ENCODE measurements around the gene UBE2H. TPM values are rescaled to one million over a fixed set of nuclear protein-coding genes. Genes with fewer than 3 reads are reported as not detected.
"Not testable (repeated sequence)": the region's sequence is repeated elsewhere in the genome, so short reads cannot be mapped to it uniquely, and the experiment has no call there.

UBE2H gene
- total RNA-seq, 1 donor from 2014 or later = 228 TPM

DNA sequence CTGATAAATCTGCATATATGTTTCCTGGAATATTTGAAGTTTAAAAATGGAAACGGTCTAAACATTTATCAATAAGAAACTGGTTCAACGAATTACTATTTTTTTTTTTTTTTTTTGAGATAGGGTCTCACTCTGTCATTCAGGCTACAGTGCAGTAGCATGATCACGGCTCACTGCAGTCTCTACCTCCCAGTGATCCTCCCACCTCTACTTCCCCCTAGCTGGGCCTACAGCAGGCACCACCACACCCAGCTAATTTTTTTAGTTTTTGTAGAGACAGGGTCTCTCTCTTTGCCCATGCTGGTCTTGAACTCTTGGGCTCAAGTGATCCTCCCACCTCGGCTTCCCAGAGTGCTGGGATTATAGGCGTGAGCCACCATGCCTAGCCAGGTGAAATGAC is 68.3 kb downstream of the UBE2H start:
- intact Hi-C loops (cut with DNase I) = no loop called here
- no peak for DNase-seq (ENCODE audit: low spot score)

DNA sequence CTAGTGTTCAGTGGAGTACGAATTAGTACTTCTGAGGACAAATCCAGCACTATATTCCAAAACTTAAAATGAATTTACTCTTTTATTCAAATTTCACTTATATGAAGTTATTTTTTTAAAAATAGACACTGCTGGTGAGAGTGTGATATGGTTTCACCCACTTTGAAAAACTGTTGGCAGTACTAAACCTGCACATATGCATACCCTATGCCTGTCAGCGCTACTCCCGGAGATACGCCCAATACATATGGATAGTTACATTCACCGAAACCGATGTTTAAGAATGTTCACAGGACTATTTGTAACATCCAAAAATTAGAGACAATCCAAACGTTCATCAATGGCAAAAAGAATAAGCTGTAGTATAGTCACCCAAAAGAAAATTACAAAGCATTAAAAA is 69.6 kb downstream of the UBE2H start:
- intact Hi-C loops (cut with DNase I) = no loop called here

DNA sequence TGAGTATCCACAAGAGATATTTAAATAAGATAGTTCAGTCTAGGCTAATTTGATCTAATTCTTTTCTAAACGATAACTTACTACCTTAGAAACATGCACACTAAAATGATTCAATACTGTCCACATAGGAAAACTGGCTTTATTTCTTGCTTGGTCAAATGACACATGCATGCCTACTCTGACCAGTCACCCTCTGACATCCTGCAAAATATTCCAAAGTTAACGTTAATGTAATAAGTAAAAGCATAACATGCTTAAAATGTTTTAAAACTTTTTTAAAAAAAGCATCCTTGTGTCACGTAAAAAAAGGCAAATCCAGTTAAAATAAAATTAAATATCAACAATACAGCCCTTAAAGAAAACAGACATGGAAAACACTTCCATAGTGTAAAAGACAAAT is 70.2 kb downstream of the UBE2H start:
- DNase-seq (ENCODE audit: low spot score) = no peak
- intact Hi-C loops (cut with DNase I) = no loop called here

More for the DNA sequence above, 69.6 kb downstream of the UBE2H start:
- no peak for DNase-seq (ENCODE audit: low spot score)

DNA sequence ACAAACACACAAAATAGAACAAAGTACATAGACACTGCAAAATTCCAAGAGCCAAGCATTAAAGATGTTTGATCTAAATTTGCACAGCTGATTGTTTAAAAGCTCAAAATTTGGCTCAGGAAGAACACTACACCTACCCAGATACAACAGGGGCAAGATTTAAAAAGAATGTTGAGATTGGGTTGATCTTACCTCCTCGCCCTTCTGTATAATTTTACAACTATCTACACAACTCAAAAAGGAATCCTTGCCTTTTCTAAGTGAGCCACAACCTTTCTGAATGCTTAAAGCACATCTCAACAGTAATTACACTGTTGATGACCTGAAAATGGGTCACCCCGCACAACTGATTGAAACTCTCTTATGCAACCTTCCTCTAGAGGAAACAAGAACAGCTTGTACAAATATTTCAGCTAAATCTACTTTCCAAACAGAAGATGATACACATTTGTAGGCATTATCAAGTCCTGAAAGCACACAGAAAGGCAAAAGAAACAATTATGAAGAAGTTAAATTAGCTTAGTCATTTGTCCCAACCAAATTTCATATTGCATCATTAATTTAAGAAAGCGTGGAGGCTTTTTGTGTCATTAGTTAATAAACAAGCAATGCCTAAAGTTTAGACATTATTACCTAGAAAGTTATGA is 75.5 kb downstream of the UBE2H start:
- no peak for DNase-seq (ENCODE audit: low spot score)
- intact Hi-C loops (cut with DNase I) = no loop called here

DNA sequence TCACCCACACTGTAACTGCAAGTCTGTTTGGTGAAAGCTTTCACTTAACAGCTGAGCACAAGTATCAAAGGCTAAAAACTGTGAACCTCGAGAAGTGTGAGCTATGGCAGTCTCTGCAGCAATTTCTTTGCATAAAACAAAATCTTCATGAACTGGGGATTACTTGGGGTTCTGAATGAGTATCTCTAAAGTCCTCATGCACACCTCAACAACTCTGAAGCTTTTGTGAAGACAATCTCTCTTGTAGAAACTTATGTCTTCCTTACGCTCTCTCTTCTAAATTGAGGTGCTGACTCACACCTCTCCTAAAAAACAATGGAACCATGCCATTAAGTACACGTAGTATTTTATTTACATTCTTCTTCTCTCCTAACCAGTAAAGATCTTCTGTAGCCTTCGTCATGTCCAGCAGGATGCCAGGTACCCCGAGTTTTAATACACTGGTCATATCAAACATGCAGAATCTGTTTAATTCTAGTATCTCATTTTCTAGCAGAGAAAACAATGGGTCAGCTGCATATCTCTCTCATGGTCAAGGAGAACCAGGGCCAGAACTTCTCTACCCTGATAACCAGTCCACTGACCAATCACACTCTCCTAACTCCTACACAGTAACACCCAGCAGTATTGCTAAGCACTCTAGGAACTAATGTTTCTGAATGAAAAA is 76.9 kb downstream of the UBE2H start:
- intact Hi-C loops (cut with DNase I) = no loop called here
- no peak for DNase-seq (ENCODE audit: low spot score)

DNA sequence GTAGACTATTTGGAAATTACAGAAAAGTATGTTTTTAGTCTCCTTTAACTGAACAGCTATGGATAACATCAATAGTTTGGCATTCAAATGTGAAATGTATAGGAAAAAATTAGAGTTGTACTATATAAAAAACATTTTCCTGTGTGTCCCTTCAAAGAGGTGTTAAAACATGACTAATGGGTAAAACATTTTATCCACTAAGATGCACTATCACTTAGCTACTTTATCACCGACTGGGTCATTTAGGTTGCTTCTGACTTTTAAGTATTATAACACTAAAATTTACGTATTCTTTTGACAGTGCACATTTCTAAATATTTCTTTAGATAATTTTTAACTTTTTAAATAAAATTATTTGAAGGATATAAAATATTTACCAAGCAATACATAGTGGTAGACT is 77.6 kb downstream of the UBE2H start:
- intact Hi-C loops (cut with DNase I) = no loop called here
- DNase-seq (ENCODE audit: low spot score) = no peak

DNA sequence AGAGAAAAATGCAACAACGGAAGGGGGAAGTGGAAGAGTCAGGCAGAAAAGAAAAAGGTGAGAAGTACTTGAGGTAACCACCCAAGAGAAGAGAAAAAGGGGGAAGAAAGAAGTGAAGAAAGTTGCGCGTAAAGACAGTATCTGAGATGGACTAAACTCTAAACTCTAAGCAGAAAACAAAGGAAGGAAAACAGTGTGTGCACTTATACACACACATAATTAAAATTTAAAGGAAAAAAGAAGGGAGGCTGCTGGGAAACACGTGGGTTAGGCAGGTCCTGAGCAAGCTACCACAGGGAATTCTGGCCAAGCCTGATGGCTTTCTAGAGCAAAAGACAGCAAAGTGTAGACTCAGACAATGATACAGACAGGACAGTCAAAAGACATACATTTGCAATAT is 78.0 kb downstream of the UBE2H start:
- no peak for DNase-seq (ENCODE audit: low spot score)
- intact Hi-C loops (cut with DNase I) = no loop called here

DNA sequence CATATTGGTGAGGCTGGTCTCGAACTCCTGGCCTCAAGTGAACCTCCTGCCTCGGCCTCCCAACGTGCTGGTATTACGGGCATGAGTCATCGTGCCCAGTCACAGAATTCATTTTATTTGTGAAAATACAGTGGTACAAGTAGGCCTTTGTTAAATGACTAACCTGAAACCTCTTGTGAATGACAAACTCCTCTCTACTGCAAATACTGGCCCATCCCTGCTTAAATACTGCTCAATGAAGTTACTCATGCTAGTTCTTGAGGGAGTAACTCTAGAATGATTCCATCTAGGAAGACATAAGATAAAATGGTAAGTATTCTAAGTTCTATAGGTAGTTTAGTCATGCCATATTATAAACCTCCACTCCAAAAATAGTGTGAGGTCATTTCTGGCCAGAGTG is 80.7 kb downstream of the UBE2H start:
- no peak for DNase-seq (ENCODE audit: low spot score)
- intact Hi-C loops (cut with DNase I) = no loop called here

DNA sequence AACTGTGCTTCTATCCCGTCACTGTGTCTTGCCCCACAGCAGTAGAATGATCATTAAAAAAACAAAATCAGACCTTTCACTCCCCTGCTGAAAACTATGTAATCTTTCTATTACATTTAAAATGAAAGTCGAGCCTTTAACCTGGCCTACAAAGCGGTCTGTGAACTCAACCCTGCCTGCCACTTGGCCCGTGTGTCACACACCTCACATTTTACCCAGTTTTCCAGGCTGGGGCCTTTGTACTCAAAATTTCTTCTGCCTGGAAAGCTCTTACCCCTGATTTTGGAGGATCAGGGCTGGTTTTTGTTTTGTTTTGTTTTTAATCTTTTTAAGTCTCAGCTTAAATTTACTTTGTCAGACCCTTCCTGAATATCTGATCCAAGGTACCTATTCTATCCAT is 82.1 kb downstream of the UBE2H start:
- no peak for DNase-seq (ENCODE audit: low spot score)
- intact Hi-C loops (cut with DNase I) = no loop called here

DNA sequence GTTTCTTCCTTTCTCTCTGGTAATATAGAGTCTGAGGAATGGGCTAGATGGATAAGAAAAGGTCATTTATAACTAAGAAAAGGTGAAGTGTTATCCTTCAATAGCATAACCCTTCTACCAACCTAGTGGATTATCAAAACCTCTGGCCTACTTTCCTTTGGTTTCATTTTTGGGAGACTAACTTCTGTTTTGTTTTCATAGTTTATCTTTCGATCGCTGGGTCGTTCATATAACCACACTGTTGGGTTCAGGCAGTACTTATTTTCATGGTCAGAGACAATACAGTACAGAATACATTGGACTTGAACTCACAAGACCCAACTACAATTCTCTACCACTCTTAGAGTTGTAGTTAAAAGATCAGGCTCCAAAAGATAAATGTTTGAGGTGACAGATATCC is 86.5 kb downstream of the UBE2H start:
- intact Hi-C loops (cut with DNase I) = no loop called here
- DNase-seq (ENCODE audit: low spot score) = no peak

DNA sequence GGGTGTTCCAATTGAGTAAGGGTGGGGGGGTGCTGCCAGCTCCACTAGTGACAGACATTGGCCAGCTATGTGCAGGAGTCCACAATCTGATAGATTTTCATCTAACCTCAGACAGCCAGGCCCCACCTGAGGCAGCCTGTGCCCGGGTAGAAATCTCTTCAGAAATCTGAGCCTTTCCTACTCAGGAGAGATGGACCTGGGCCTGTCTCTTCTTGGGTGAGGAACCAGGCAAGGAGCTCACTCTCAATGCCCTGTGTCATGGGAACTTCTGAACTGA is 86.9 kb downstream of the UBE2H start:
- intact Hi-C loops (cut with DNase I) = no loop called here
- no peak for DNase-seq (ENCODE audit: low spot score)

DNA sequence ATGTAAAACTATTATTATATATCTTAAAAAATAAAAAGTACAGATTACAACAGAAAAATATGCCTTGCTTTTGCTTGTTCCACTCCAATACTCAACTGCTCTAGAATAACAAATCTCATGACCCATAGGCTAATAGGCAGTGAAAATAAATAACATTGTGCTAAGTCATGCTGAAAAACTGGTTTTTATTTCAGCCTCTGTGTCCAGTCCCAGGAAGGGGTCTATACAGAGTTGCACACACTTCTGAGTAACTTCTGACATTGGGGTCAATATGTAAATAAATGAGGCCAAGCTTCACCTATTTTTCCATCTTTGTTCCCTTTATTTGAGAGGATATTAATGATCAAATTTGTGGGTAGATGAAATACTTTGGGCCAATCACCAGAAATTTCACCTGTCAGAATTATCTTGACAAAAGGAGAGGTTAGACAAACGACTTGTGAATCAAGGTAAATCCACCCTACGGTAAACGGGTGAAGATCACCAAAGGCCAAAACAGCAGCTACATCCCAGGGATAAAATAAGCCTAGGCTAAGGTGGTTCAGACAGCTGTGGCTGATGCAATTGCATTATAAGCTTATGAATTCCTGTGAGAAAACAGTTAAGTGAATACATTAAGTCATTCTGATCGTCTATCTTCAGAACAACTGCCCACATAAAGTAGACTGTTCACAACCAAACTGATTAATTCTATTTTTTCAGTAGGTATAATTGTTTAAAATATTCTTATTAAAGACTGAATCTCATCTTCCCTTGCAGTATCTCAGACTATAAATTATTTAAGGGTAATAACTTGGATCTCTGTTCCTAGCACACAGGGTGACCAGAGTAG is 87.5 kb downstream of the UBE2H start:
- DNase-seq (ENCODE audit: low spot score) = no peak
- intact Hi-C loops (cut with DNase I) = no loop called here

DNA sequence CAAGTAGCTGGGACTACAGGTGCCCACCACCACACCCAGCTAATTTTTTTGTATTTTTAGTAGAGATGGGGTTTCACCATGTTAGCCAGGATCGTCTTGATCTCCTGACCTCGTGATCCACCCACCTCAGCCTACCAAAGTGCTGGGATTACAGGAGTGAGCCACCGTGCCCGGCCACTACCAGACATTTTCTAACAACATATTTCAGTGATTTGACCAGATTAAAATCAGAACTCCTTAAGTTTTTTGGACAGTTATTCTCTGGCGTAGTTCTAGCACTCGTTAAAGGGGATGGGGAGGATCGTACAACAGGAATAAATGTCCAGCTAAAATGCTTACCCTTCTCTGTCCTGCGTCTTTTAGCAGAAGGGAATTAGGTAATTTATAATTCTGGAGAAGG is 88.1 kb downstream of the UBE2H start:
- DNase-seq (ENCODE audit: low spot score); intact Hi-C loops (cut with DNase I): not testable (repeated sequence)

DNA sequence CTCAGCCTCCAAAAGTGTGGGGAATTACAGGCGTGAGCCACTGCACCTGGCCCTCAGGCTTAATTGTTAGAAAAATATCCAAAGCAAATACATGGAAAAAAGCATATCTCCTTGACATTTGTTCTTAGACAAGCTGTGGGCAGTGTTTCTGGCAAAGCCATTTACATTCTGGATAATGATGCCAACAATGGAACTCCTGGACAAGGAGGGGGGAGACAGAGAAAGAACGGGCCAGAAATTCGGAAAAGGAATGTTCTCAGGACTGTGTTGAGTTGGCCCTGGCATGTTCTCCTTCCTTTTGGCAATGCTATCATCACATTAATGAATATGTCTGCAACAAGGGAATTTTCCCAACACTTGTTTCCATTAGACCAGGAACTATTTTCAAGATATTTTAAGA is 88.7 kb downstream of the UBE2H start:
- no peak for DNase-seq (ENCODE audit: low spot score)
- intact Hi-C loops (cut with DNase I) = no loop called here

DNA sequence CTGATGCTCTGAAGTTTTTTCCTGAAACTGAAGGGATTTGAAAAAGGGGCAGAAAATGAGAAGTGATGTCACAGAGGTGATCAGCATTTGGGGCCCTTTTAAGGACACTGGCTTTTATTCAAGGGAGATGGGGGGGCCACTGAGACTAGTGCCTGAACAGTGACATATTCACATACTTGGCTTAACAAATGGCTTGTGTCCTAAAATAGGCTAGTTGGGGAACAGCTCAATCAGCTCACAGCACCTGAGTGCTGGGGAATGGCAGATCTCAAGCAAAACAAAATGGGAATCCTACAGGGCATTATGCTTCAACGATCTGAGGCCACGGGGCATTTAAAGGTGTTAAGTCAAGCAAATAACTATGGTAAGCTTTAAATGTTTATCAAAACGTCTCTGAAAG is 90.1 kb downstream of the UBE2H start:
- no peak for DNase-seq (ENCODE audit: low spot score)
- intact Hi-C loops (cut with DNase I) = loop anchor here (2.0 kb wide), 2 partner anchors 32 to 88 kb away; no protein-coding TSS in a partner anchor

DNA sequence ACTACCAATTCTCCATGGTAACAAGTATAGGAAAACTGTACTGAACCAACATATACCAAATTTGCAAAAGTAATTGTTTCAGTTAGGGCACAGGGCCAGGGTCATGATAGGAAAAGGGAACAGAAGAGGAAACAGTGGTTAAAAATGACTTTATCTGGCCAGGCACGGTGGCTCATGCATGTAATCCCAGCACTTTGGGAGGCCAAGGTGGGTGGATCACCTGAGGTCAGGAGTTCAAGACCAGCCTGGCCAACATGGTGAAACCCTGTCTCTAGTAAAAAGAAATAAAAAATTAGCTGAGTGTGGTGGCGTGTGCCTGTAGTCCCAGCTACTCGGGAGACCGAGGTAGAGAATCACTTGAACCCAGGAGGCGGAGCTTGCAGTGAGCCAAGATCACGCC is 92.0 kb downstream of the UBE2H start:
- DNase-seq (ENCODE audit: low spot score); intact Hi-C loops (cut with DNase I): not testable (repeated sequence)

DNA sequence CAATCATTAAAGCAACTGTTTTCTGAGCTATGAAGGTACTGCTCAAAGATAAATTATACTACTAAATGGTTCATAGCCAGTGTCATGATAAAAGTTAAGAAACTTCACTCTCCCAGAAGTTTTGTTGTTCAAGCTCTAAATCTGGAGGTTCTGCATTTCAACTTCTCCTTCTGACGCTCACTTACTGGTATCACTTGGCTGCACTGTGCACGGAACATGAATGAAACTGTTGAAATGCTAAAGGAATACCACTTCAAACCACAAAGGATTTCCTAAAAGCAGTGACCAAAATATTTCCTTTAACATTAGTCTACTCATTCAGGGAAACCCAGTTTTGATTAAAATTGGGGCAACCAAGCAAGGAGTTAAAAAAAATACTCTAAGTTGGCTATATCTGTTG is 93.6 kb downstream of the UBE2H start:
- intact Hi-C loops (cut with DNase I) = no loop called here
- DNase-seq (ENCODE audit: low spot score) = no peak

DNA sequence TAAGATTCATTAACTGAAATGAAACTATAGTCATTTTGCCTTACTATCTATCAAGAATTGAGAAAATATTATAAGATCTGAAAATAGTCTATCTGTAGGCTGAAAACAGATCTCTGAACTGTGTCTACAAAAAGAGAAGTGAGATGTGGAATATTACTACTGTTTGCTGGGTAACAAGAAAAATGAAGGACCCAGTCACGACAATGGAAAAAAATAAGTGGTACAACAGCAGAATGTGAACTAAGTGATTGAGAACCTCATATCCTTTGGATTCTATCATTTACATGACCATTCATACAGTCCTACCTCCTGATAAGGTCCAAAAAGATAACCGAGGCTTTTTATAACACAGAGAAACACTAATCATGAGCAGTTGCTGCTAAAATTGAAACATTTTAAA is 94.3 kb downstream of the UBE2H start:
- DNase-seq (ENCODE audit: low spot score) = no peak
- intact Hi-C loops (cut with DNase I) = no loop called here

DNA sequence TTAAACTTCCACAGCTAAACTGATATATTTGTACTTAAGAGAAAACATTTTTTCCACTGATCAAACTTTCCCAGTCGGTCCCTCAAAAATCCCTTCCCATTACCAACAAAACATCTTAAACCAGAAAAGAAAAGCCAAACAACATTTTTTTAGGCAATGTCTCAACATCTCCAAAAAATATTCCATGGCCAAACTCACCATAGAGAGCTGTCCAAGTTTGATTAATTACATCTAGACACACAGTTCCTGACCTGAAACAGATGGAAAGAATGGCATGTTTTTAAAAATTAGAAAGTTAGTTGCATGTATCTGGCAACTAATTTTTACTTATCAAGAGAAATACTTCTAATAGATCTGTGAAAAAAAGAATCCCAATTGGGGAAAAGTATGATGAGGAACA is 95.4 kb downstream of the UBE2H start:
- intact Hi-C loops (cut with DNase I) = no loop called here
- no peak for DNase-seq (ENCODE audit: low spot score)

DNA sequence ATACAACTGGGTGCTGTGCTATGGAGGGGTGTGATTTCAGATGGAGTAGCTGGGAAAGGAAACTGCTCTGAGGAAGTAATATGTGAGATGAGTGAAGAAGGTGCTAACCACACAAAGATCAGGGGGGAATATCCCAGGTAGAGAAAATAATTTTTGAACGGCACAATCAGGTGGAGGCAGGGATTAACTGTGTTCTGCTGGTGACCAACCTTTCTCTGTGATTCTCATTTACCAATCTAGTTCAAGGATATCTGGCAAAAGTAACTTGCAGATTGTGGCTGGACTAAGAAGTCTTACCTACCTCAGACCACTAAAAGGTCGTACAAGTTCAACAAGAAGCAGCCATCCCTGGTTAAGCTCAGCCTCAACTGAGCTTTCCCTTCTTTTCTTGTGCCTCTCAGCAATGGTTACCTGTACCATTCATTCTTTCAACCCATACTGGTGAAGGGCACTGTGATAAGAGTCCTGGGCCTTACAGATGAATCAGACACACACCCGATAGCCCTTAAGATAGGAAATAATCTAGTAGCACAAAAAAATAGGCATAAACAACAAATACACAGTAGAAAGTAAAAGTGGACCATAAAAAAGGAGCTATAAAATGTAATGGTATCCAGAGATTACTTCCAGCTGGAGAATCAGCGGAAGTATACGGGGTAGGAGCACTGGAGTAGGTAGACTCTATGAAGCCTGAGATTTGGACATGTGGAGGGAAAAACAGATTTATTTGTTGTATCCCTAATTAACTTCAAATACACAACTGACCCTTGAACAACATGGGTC is 96.6 kb downstream of the UBE2H start:
- no peak for DNase-seq (ENCODE audit: low spot score)
- intact Hi-C loops (cut with DNase I) = no loop called here
